Testis (tissue), 3 donors: ENCODE results near the gene ABTB2. TPM values are rescaled to one million over a fixed set of nuclear protein-coding genes. Genes with fewer than 3 reads are reported as not detected.
"Not testable (repeated sequence)": the region's sequence is repeated elsewhere in the genome, so short reads cannot be mapped to it uniquely, and the experiment has no call there.

Experiments
- DNase-seq: peaks from one replicate; pipeline ENCODE4 v3.0.0-alpha.2; 2019
- H3K27ac ChIP-seq, 2 donors: fragments of 200-600 bp; sonication (generic); one replicate each; pipeline ENCODE4 v1.5.1; 2019
- H3K27me3 ChIP-seq: fragments of 200-600 bp; sonication (generic); one replicate; pipeline ENCODE4 v1.5.1; 2019
- H3K36me3 ChIP-seq: fragments of 200-600 bp; sonication (generic); one replicate; pipeline ENCODE4 v1.5.1; 2017; ENCODE audit warnings: low read depth; ENCODE audit errors: missing control alignments
- H3K4me1 ChIP-seq: fragments of 200-600 bp; sonication (generic); one replicate; pipeline ENCODE4 v1.5.1; 2019
- H3K4me3 ChIP-seq, 2 donors: fragments of 200-600 bp; sonication (generic); one replicate each; pipeline ENCODE4 v1.5.1; 2017 to 2019
- H3K9me3 ChIP-seq: fragments of 200-600 bp; sonication (generic); one replicate; pipeline ENCODE4 v1.5.1; 2017
- CTCF ChIP-seq, 3 experiments: fragments of 450-650 bp in 2 of 3; fragments of 200-600 bp in 1 of 3; sonication (generic) in 1 of 3; IDR thresholded peaks; one replicate each; pipeline ENCODE4 v1.5.1; 2016 to 2019; ENCODE audit warnings: antibody characterized with exemption in 3 of 3, mild to moderate bottlenecking in 2 of 3, moderate library complexity in 1 of 3
- POLR2A ChIP-seq: fragments of 450-650 bp; IDR thresholded peaks from one replicate; pipeline ENCODE4 v1.6.1; 2017; ENCODE audit warnings: antibody characterized with exemption, mild to moderate bottlenecking, moderate library complexity
- WGBS, 2 donors: methylation state at CpG; one replicate each; pipeline ENCODE4 v1.1.5; 2018; 5-methylcytosine and 5-hydroxymethylcytosine counted together
- intact Hi-C: fragments of 100-400 bp; cut with DNase I; formaldehyde crosslinking; loops from one replicate; pipeline ENCODE4 v1.15.1; 2023; ENCODE audit warnings: low total_unique reads
- polyA plus RNA-seq: library from polyadenylated mRNA; stranded (reverse); fragments of 350-450 nt; fragmentation: Illumina TruSeq; extraction: RNeasy Lipid Tissue Mini Kit (QIAGEN cat#74804); gene quantifications from one replicate; pipeline ENCODE4 v1.2.3, GENCODE V29; 2014; ENCODE audit warnings: low read depth, low replicate concordance; ENCODE audit not compliant: insufficient read depth
- total RNA-seq, 2 donors: library from RNA; depleted of rRNA; stranded (reverse); fragments of >200 nt; gene quantifications; one replicate each; pipeline ENCODE4 v1.2.3, GENCODE V29; 2016

The ABTB2 gene
- total and polyA plus RNA-seq, 3 donors from 2014 or later = 5.8 to 12.1 (median 8.9) TPM

GRCh38 chr11:34394771-34395300 is 37.0 kb upstream of the ABTB2 start:
- intact Hi-C loops = no loop called here
- Histone ChIP-seq H3K9me3 (no peaks in the 10 kb centered on the region), H3K27ac (no peak overlapping the region), H3K4me3 (no peak overlapping the region), H3K36me3 (no peaks in the 10 kb centered on the region), H3K4me1 (no peaks in the 10 kb centered on the region), H3K27me3 (no peaks in the 10 kb centered on the region)
- TF ChIP-seq CTCF (IDR thresholded peaks at IDR 0.05) (no peak), POLR2A (no peak)
- DNase-seq = no peak
- 81 to 87% methylated on average over 5 to 6 of the region's 6 CpGs for WGBS, 2 donors

GRCh38 chr11:34387653-34388052 is 29.8 kb upstream of the ABTB2 start:
- intact Hi-C loops = no loop called here
- 100% methylated on average over 1 of the region's 1 CpG for WGBS, 2 donors
- DNase-seq = no peak
- TF ChIP-seq POLR2A = no peak
- no peak for TF ChIP-seq CTCF (IDR thresholded peaks at IDR 0.05)
- no peaks in the 10 kb centered on the region for H3K36me3 ChIP-seq
- no peak overlapping the region for H3K4me3 ChIP-seq
- H3K9me3 ChIP-seq = no peaks in the 10 kb centered on the region
- no peaks in the 10 kb centered on the region for H3K27me3 ChIP-seq
- H3K27ac ChIP-seq = no peak overlapping the region
- H3K4me1 ChIP-seq = no peaks in the 10 kb centered on the region

GRCh38 chr11:34386356-34386755 is 28.5 kb upstream of the ABTB2 start:
- H3K36me3 ChIP-seq, H3K27me3 ChIP-seq, H3K9me3 ChIP-seq, DNase-seq, H3K27ac ChIP-seq, H3K4me3 ChIP-seq, intact Hi-C loops, H3K4me1 ChIP-seq: not testable (repeated sequence)
- 85 to 92% methylated on average over 2 of the region's 2 CpGs for WGBS, 2 donors

GRCh38 chr11:34382532-34383276 is 24.9 kb upstream of the ABTB2 start:
- Histone ChIP-seq H3K27me3 (no peaks in the 10 kb centered on the region), H3K4me3 (no peak overlapping the region), H3K36me3 (no peaks in the 10 kb centered on the region), H3K27ac (no peak overlapping the region), H3K4me1 (no peaks in the 10 kb centered on the region), H3K9me3 (no peaks in the 10 kb centered on the region)
- WGBS, 2 donors = 77 to 85% methylated on average over 5 of the region's 5 CpGs
- TF ChIP-seq CTCF (IDR thresholded peaks at IDR 0.05) = no peak
- TF ChIP-seq POLR2A = no peak
- intact Hi-C loops = no loop called here
- no peak for DNase-seq

GRCh38 chr11:34381775-34382174 is 24.0 kb upstream of the ABTB2 start:
- Histone ChIP-seq H3K4me1 (no peaks in the 10 kb centered on the region), H3K27me3 (no peaks in the 10 kb centered on the region), H3K4me3 (no peak overlapping the region), H3K27ac (no peak overlapping the region), H3K36me3 (no peaks in the 10 kb centered on the region), H3K9me3 (no peaks in the 10 kb centered on the region)
- TF ChIP-seq CTCF (IDR thresholded peaks at IDR 0.05) = no peak
- no peak for TF ChIP-seq POLR2A
- DNase-seq = no peak
- intact Hi-C loops = no loop called here
- WGBS, 2 donors = 100% methylated on average over 1 of the region's 1 CpG
